GM23338 (cell line): Measurements from ENCODE around the gene EDNRB. TPM values are rescaled to one million over a fixed set of nuclear protein-coding genes. Genes with fewer than 3 reads are reported as not detected.

ENCODE experiments used
- ATAC-seq: fragments of 200-7000 bp; cut with Tn5 transposase; 3 replicates; pipeline ENCODE4 v1.9.1; 2020
- DNase-seq: peaks from one replicate; pipeline ENCODE4 v3.0.0-alpha.2; 2015; ENCODE audit warnings: low spot score
- H2AFZ ChIP-seq: fragments of 200-600 bp; sonication (generic); 2 replicates; pipeline ENCODE4 v1.8.0; 2016; ENCODE audit warnings: antibody characterized with exemption, mild to moderate bottlenecking, moderate library complexity
- H3F3A ChIP-seq: fragments of 200-600 bp; sonication (generic); replicated peaks from 2 replicates; pipeline ENCODE4 v1.8.0; 2017; ENCODE audit warnings: antibody characterized with exemption, mixed run types, low read depth
- H3K27ac ChIP-seq: fragments of 200-600 bp; sonication (generic); 2 replicates; pipeline ENCODE4 v1.6.1; 2016; ENCODE audit warnings: low read depth
- H3K27me3 ChIP-seq: fragments of 200-600 bp; sonication (generic); 2 replicates; pipeline ENCODE4 v1.8.0; 2016; ENCODE audit warnings: mild to moderate bottlenecking, mixed run types, moderate library complexity; ENCODE audit not compliant: insufficient read depth
- H3K36me3 ChIP-seq: fragments of 200-600 bp; sonication (generic); 2 replicates; pipeline ENCODE4 v1.8.0; 2016; ENCODE audit warnings: mild to moderate bottlenecking; ENCODE audit not compliant: insufficient read depth
- H3K4me1 ChIP-seq: fragments of 200-600 bp; sonication (generic); 2 replicates; pipeline ENCODE4 v1.8.0; 2016; ENCODE audit warnings: mild to moderate bottlenecking, moderate library complexity; ENCODE audit not compliant: insufficient read depth
- H3K4me2 ChIP-seq: fragments of 200-600 bp; sonication (generic); 2 replicates; pipeline ENCODE4 v1.7.1; 2017; ENCODE audit warnings: mixed run types
- H3K4me3 ChIP-seq: fragments of 200-600 bp; sonication (generic); 2 replicates; pipeline ENCODE4 v1.6.1; 2016; ENCODE audit warnings: mixed run types
- H3K79me2 ChIP-seq: fragments of 200-600 bp; sonication (generic); replicated peaks from 2 replicates; pipeline ENCODE4 v1.8.0; 2017; ENCODE audit warnings: mild to moderate bottlenecking; ENCODE audit not compliant: insufficient read depth
- H3K9me2 ChIP-seq: fragments of 200-600 bp; sonication (generic); 2 replicates; pipeline ENCODE4 v1.8.0; 2017; ENCODE audit not compliant: insufficient read depth
- H4K20me1 ChIP-seq: fragments of 200-600 bp; sonication (generic); replicated peaks from 2 replicates; pipeline ENCODE4 v1.8.0; 2017; ENCODE audit warnings: mild to moderate bottlenecking; ENCODE audit not compliant: insufficient read depth
- H3K27ac Mint-ChIP-seq: 2 replicates; pipeline ENCODE4 v1.8.0; 2020; ENCODE audit warnings: inconsistent platforms, mild to moderate bottlenecking, moderate library complexity, mixed read lengths
- H3K27me3 Mint-ChIP-seq: 3 replicates; pipeline ENCODE4 v1.8.0; 2022; ENCODE audit warnings: low read depth, mild to moderate bottlenecking, moderate library complexity, mixed read lengths, inconsistent platforms; ENCODE audit not compliant: insufficient read depth, poor library complexity
- H3K36me3 Mint-ChIP-seq: 3 replicates; pipeline ENCODE4 v1.8.0; 2021; ENCODE audit warnings: low read depth, mild to moderate bottlenecking, inconsistent platforms, moderate library complexity, mixed read lengths
- H3K4me1 Mint-ChIP-seq: 3 replicates; pipeline ENCODE4 v1.8.0; 2020; ENCODE audit warnings: mild to moderate bottlenecking, inconsistent platforms, mixed read lengths
- H3K4me3 Mint-ChIP-seq: 3 replicates; pipeline ENCODE4 v1.8.0; 2021; ENCODE audit warnings: moderate library complexity, mild to moderate bottlenecking, inconsistent platforms, mixed read lengths
- H3K9me3 Mint-ChIP-seq: 3 replicates; pipeline ENCODE4 v1.8.0; 2020; ENCODE audit warnings: moderate library complexity, mild to moderate bottlenecking, inconsistent platforms, mixed read lengths
- CREB1 ChIP-seq: fragments of 250-450 bp; sonication (Bioruptor Pico); IDR thresholded peaks from 2 replicates; pipeline ENCODE4 v1.5.0; 2020; ENCODE audit warnings: low read depth, mild to moderate bottlenecking, moderate library complexity
- EZH2 ChIP-seq: fragments of 200-600 bp; sonication (generic); IDR thresholded peaks from one replicate; pipeline ENCODE4 v1.8.0; 2017; ENCODE audit warnings: antibody characterized with exemption, mild to moderate bottlenecking, low read depth; ENCODE audit not compliant: unreplicated experiment
- EZH2phosphoT487 ChIP-seq: fragments of 200-600 bp; sonication (generic); IDR thresholded peaks from one replicate; pipeline ENCODE4 v1.8.1; 2018; ENCODE audit warnings: antibody characterized with exemption; ENCODE audit not compliant: unreplicated experiment
- JUNB ChIP-seq: IDR thresholded peaks from one replicate; pipeline ENCODE4 v1.6.1; 2016; ENCODE audit warnings: antibody characterized with exemption; ENCODE audit not compliant: unreplicated experiment
- NANOG ChIP-seq: IDR thresholded peaks from 2 replicates; pipeline ENCODE4 v1.6.1; 2016; ENCODE audit warnings: antibody characterized with exemption, borderline replicate concordance
- POLR2AphosphoS5 ChIP-seq: IDR thresholded peaks from 2 replicates; pipeline ENCODE4 v1.6.1; 2016; ENCODE audit warnings: antibody characterized with exemption, low read depth
- STAT1 ChIP-seq: IDR thresholded peaks from one replicate; pipeline ENCODE4 v1.6.1; 2016; ENCODE audit warnings: antibody characterized with exemption; ENCODE audit not compliant: unreplicated experiment
- ZNF114 ChIP-seq: fragments of 250-450 bp; sonication (Bioruptor Pico); IDR thresholded peaks from 2 replicates; pipeline ENCODE4 v1.5.0; 2020; ENCODE audit warnings: mild to moderate bottlenecking, moderate library complexity
- ZNF331 ChIP-seq: fragments of 250-450 bp; sonication (Bioruptor Pico); IDR thresholded peaks from 2 replicates; pipeline ENCODE4 v1.5.0; 2020; ENCODE audit warnings: low read depth, mild to moderate bottlenecking, moderate library complexity
- ZNF462 ChIP-seq: fragments of 250-450 bp; sonication (Bioruptor Pico); IDR thresholded peaks from 2 replicates; pipeline ENCODE4 v1.5.0; 2020; ENCODE audit warnings: mild to moderate bottlenecking, moderate library complexity
- polyA plus RNA-seq: library from polyadenylated mRNA; unstranded; fragments of >200 nt; fragmentation: Nextera tagmentation; extraction: Ambion mirVana; gene quantifications from 2 replicates; pipeline ENCODE4 v1.2.1, GENCODE V29; 2016
- total RNA-seq: library from RNA; depleted of rRNA; stranded (reverse); fragments of >200 nt; shearing (Covaris generic); gene quantifications from 2 replicates; pipeline ENCODE4 v1.2.3, GENCODE V29; 2014

EDNRB gene
- total and polyA plus RNA-seq, 2 experiments from 2014 or later = 27.9 to 28.9 TPM

GRCh38 chr13:77966671-77967070 lies 48.0 kb upstream of the EDNRB start (continued):
- no peak for TF ChIP-seq ZNF462

GRCh38 chr13:77952737-77953136 lies 34.1 kb upstream of the EDNRB start:
- no peaks in the 10 kb centered on the region for H3K27me3 ChIP-seq
- no peak overlapping the region for H3K4me3 ChIP-seq
- TF ChIP-seq EZH2phosphoT487 = no peak
- TF ChIP-seq STAT1 = no peak
- TF ChIP-seq JUNB = no peak
- no peak for TF ChIP-seq ZNF462
- no peak for TF ChIP-seq NANOG
- no peak for TF ChIP-seq EZH2
- TF ChIP-seq ZNF114 (CRISPR knock-in tag) = no peak
- TF ChIP-seq POLR2AphosphoS5 = no peak
- no peak for TF ChIP-seq CREB1 (CRISPR knock-in tag)
- TF ChIP-seq ZNF331 = no peak

More at GRCh38 chr13:77952737-77953136, 34.1 kb upstream of the EDNRB start:
- H3K36me3 Mint-ChIP-seq = peaks cover 3% of the 10 kb centered on the region; the same call in 1 of the 3 replicates
- Histone ChIP-seq H2AFZ (peak overlapping the region; percentile 72; the same call in 1 of the 2 replicates), H4K20me1 (no peaks in the 10 kb centered on the region), H3K4me1 (no peaks in the 10 kb centered on the region), H3K79me2 (no peaks in the 10 kb centered on the region), H3K9me2 (0 out of 2 replicates have a peak, but pooled peaks cover 3% of the 10 kb centered on the region), H3K4me2 (no peak overlapping the region; the same call in 1 of the 2 replicates), H3F3A (no peaks in the 10 kb centered on the region), H3K36me3 (no peaks in the 10 kb centered on the region), H3K27ac (no peak overlapping the region)
- peaks cover 2% of the 10 kb centered on the region; the same call in 1 of the 3 replicates for H3K4me1 Mint-ChIP-seq
- H3K27ac Mint-ChIP-seq = no peak overlapping the region
- H3K4me3 Mint-ChIP-seq = no peak overlapping the region
- H3K9me3 Mint-ChIP-seq = peaks cover 3% of the 10 kb centered on the region; the same call in 2 of the 3 replicates
- ATAC-seq (no peak), DNase-seq (no peak)
- H3K27me3 Mint-ChIP-seq = no peaks in the 10 kb centered on the region
